HG02678 (cell line): ENCODE results near the gene GP1BA.

Source experiments
- ATAC-seq: cut with Tn5 transposase; IDR thresholded peaks from one replicate; pipeline ENCODE4 v1.9.1; 2021; ENCODE audit warnings: mild to moderate bottlenecking, moderate library complexity; ENCODE audit not compliant: unreplicated experiment

Gene GP1BA

DNA sequence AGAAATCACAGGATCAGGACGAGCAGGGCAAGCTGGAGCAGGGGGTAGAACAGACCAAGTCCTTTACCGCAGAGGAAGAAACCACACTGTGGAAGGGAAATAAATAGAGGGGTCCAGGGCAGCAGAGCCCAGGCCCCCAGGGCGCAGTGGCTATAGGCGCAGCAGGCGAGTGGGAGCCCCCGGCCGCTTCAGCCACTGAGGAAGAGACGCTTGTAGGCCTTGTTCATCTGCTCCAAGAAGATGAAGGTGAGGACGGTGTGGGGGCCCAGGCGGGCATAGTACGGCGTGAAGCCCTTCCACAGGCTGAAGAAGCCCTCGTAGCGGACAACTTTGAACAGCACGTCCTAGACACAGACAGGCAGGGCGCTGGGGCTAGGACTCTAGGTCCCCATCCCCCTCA lies 5.5 kb downstream of the GP1BA start:
- ATAC-seq = no peak

GRCh38 chr17:4938069-4938491 lies 6.0 kb downstream of the GP1BA start:
- ATAC-seq = no peak

GRCh38 chr17:4938688-4939545 lies 6.8 kb downstream of the GP1BA start:
- no peak for ATAC-seq

DNA sequence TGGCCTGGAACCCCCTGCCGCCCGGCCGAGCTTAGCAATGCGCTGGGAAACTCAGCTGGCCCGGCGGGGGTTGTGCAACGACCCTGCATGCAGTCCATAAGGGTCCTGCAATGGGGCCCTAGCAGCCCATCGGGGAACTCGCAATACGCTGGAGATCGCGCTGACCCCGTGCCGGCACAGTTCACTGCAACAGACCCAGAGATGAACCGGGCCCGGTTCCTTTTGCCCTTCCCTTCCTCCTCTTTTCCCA lies 7.4 kb downstream of the GP1BA start:
- ATAC-seq = peak; percentile 4

DNA sequence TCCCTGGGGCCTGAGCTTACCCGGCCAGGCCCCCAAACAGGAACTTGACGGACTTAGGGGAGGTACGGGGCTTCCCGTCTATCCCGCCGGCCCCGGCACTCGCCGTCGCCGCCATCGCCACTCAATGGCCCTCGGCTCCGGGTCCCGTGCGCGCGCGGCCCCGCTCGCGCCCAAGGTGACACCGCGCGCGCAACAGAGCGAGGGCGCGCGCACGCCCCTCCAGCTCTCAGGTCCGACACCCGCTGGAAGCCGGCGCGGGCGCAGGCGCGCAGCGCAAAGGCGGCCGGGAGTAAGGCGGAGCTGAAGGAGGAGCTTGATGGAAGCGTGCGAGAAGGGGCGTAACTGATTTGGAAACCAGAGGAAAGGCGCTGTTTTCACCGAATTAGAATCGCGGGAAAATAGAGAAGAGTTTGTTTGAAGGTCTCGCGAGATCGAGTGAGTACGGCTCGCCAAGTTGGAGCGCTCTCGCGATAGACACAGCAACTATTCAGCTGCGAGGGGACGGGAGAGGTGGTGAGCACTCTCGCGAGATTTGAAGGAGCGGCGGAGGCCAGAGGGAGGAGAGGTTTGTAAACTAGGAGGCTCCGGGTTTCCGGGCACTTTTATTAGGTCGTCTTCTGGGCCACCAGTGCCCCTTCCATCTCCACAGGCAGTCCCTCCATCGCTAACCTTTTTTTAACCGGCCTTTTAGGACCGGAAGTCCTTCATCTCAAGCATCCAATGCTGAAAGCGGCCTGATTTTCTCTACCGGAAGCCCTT lies 7.9 kb downstream of the GP1BA start, which contains the start of the genes RNF167 and SLC25A11:
Gene RNF167 (plus strand): TSS at position 473 of the 759 bp plus-strand sequence. CDS start 642 bp downstream, outside the sequence.
Gene SLC25A11 (minus strand): TSS at position 251 of the 759 bp plus-strand sequence. CDS start 136 bp downstream, at position 115.
- ATAC-seq = peak; percentile 77

GRCh38 chr17:4940555-4941318 lies 8.7 kb downstream of the GP1BA start:
- no peak for ATAC-seq

DNA sequence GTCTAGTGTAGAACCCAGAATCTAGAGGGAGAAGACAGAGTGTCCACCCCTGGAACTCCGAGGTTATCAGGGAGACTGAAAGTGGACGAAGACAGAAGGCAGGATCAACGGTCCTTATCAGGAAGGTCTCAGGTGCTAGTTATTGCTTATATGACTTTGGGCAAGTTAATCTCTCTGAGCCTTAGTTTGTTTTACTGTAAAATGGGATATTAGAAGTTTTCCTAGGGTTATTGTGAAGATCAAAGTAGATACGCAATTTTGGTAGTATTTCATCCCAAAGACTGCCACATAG lies 9.2 kb downstream of the GP1BA start:
- ATAC-seq = no peak

DNA sequence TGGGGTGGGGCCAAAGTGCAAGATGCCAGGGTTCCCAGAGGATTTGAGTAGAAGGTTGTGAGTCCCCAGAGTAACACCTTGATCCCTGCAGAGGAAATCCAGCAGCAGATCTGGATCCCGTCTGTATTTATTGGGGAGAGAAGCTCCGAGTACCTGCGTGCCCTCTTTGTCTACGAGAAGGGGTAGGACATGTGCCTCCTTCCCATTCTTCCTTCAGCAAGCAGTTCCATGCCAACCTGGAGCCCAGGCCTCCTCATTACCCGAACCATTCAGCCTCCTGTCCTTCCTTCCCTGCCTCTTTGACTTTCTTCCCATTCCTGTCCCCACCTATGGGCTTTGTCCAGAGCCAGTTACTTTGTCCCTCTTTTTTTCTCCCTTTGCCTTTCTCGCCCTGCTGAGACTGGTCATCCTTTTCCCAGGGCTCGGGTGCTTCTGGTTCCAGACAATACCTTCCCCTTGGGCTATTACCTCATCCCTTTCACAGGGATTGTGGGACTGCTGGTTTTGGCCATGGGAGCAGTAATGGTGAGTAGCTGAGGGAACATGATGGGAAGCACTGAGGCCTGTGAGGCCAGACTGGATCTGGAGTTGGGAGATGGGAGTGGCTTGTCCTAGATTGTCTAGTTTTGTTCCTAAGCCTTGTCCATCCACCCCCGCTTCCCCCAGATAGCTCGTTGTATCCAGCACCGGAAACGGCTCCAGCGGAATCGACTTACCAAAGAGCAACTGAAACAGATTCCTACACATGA lies 10.9 kb downstream of the GP1BA start:
- no peak for ATAC-seq

DNA sequence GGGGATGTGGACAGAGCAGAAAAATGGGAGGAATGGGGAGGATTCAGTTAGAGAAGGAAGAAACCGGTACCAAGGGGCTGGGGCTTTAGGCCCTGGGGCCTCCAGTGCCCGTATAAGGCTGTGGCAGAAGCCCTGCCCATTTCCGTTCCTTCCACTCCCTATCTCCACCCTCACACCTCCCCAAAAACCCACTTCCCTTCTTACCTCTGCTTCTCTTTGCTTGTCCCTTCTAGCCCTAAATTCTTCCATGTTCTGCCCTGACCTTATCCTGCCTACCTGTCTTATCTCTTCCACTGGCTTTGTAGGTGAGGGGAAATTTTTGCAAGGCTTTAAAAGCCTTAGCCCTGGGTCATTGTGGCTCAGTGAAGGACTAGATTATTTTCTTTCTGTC lies 12.1 kb downstream of the GP1BA start:
- ATAC-seq = no peak

GRCh38 chr17:4944554-4945175 lies 12.6 kb downstream of the GP1BA start:
- no peak for ATAC-seq

DNA sequence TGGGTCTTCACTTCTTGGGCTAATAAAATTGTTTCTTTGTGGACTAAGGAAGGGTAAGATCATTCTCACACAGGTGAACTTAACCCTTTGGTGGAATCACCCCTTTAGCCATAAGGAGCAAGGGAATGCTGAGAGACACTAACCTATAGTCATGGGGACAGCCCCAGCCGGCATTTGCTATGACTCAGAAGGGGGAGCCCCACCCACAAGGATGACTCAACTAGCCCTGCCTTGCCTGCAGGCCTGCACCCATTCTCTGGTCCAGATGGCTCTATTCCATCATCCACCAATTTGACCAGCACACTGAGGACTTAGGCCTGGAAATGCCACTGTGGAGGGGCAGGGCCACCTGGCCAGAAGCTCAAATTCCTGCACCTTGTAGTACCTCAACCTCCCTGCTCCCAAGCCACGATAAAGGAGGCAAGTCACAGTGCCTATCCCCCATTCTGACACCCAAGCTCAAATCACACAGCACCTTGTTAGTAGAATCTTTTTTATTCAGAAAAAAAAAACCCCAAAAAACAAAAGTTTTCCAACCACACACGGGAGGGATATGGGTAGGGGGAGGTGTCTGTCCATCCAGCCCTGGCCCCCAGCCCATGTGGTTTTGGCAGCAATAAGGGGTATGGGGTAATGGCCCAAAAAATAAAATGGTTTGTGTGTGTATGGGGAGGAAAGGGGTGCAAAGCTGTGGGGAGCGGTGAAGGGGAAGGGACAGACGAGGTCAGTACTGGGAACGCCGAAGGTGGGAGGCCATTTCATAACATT lies 13.3 kb downstream of the GP1BA start:
- no peak for ATAC-seq

DNA sequence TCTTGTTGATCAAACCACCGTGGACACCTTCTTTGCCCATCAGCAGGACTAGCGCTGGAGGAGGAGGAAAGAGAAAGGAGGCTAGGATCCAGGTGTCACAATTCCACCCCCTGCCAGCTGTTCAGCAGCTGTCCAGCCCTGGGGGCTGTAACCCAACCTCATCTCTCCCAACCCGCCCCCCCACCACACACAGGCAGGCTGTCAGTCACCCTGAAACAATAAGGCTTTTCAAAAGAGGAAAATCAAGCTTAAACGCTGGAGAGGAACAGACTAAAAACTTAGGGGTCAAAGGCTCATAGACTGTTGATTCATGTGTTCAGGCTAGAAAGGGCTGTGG lies 13.8 kb downstream of the GP1BA start:
- no peak for ATAC-seq

GRCh38 chr17:4946312-4946976 lies 14.4 kb downstream of the GP1BA start:
- no peak for ATAC-seq

GRCh38 chr17:4947010-4947410 lies 14.9 kb downstream of the GP1BA start:
- no peak for ATAC-seq

DNA sequence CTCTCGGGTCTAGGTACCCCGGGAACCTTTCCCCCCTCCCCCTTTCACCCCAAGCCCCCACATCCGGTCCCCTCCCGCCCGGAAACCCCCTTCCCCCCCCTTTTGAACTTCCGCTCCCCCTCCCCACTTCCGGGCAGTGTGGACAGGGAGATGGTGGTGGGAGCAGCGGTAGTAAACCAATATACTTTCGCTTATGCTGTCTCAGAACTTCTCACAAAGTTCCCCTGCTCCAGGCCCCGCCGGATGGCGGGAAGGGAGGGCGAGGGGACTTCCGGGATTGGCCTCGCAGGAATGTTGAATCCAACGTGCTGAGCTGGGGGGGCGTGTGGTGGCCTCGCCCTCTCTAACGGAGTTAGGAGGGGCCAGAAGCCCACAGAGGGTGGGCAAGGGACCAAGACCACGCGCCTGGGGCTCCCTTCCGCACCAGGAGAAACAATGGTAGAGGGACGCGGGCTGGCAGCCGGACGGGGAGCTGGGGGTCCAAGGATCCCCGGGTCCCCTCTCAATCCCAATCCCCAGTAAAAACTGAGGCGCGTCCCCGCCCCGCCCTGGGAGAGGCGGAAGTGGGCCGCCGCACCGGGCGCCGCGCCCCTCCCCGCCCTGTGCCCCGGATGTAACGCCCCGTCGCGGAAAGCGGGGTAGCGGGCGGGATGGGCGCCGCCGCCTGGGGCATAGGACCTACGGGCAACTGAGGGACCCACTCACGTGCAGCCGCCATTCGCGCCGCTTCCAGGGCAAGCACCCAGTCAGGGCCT lies 15.5 kb downstream of the GP1BA start:
- no peak for ATAC-seq

- peak; percentile 25 for ATAC-seq
Observed at GRCh38 chr17:4948166-4948930, 16.3 kb downstream of the GP1BA start, which contains the start of gene PFN1. PFN1 (minus strand) TSS chr17:4948530; CDS start chr17:4948394, 136 bp downstream.

DNA sequence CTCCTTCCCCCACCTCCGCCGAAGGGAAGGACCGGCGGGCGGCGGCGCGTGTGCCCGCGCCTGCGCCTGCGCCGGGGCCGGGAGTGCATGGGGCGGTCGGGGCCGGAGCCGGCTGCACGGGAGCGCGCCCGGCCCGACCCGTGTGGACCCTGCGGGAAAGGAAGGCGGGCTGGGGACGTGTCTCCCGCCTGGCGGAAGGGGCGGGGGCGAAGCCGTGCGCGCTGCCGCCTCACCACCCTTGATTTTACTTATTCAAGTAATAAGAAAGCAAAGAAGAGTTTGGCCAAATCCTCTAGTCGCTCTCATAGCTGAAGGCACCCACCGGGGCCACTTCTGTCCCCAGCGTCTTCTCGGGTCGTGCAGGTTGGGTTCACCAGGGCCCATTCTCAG lies 16.8 kb downstream of the GP1BA start:
- ATAC-seq = peak; percentile 39
